Measurements from ENCODE around the gene C13orf46.

DNA sequence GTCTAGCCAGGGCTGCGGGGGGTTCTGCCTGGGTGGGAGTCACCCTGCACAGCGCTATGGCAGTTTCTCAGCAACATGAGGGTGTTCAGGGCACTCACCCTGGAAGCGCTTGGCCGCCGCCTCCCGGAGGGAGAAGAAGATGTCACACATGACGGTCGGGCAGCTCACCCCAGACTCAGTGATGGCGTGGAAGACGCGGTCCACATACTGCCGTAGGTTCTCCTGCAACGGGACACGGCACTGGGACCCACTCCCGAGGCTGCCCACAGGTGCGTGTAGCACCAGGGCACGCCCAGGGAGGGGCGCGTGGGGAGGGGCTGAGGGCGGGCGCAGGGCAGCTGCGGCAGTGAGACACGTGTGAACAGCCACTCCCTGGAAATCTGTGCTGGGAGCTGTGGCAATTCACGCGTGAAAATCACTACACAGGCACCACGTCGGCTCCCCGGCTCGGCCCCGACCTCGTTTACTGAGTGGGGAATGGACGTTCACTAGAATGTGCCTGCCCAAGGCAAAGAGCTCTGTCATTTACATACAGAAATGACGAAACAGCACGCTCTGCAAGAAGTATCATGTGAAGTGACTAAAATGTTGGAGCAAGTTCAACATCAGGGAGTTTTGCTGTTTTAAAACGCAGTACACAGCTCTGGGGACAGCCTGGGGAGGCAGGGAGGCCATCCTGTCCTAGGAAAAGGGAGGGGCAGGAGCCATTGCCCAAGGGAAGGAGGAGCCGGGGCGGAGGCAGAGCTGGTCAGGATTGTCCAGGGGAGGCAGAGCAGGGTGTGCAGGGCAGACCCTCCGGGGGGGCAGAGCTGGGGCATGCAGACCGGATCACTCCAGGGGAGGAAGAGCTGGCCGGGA, 41.5 kb upstream of the C13orf46 start:
- TF ChIP-seq, protein P1, sequence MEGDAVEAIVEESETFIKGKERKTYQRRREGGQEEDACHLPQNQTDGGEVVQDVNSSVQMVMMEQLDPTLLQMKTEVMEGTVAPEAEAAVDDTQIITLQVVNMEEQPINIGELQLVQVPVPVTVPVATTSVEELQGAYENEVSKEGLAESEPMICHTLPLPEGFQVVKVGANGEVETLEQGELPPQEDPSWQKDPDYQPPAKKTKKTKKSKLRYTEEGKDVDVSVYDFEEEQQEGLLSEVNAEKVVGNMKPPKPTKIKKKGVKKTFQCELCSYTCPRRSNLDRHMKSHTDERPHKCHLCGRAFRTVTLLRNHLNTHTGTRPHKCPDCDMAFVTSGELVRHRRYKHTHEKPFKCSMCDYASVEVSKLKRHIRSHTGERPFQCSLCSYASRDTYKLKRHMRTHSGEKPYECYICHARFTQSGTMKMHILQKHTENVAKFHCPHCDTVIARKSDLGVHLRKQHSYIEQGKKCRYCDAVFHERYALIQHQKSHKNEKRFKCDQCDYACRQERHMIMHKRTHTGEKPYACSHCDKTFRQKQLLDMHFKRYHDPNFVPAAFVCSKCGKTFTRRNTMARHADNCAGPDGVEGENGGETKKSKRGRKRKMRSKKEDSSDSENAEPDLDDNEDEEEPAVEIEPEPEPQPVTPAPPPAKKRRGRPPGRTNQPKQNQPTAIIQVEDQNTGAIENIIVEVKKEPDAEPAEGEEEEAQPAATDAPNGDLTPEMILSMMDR (IDR thresholded peaks at IDR 0.05): no peak
- TF ChIP-seq EZH2 (IDR thresholded peaks at IDR 0.05; ENCODE audit: borderline replicate concordance, insufficient read depth, low read depth, low read length, poor library complexity, severe bottlenecking): no peak

Data from B cell (primary cell).